Heart right ventricle (tissue), 16 donors: Measurements from ENCODE around the gene MAD1L1. TPM values are rescaled to one million over a fixed set of nuclear protein-coding genes. Genes with fewer than 3 reads are reported as not detected.
A peak's percentile ranks its signal among the peaks of the same experiment; 100 is the strongest.

Source experiments
- ATAC-seq, 8 donors: fragments of 200-7000 bp; cut with Tn5 transposase; one replicate each; pipeline ENCODE4 v1.9.1; 2020; ENCODE audit warnings: mild to moderate bottlenecking in 8 of 8, moderate library complexity in 8 of 8, moderate number of reproducible peaks in 1 of 8
- DNase-seq, 2 donors: peaks; one replicate each; pipeline ENCODE4 v3.0.0-alpha.2; 2020
- H3K27ac ChIP-seq, 10 donors: fragments of 200-600 bp; sonication (generic) in 2 of 10; one replicate each; pipeline versions ENCODE4 v1.5.0 to v1.8.0; 2020 to 2022; ENCODE audit warnings: mild to moderate bottlenecking in 3 of 10
- H3K27me3 ChIP-seq, 7 donors: fragments of 200-600 bp; one replicate each; pipeline ENCODE4 v1.8.0; 2021 to 2022; ENCODE audit warnings: mild to moderate bottlenecking in 2 of 7
- H3K36me3 ChIP-seq, 9 donors: fragments of 200-600 bp; sonication (generic) in 1 of 9; one replicate each; pipeline versions ENCODE4 v1.5.0 to v1.8.0; 2020 to 2022; ENCODE audit warnings: mild to moderate bottlenecking in 2 of 9
- H3K4me1 ChIP-seq, 9 donors: fragments of 200-600 bp; sonication (generic) in 1 of 9; one replicate each; pipeline versions ENCODE4 v1.5.0 to v1.8.0; 2020 to 2022; ENCODE audit warnings: mild to moderate bottlenecking in 4 of 9
- H3K4me3 ChIP-seq, 10 donors: fragments of 200-600 bp; sonication (generic) in 2 of 10; one replicate each; pipeline versions ENCODE4 v1.5.0 to v1.8.0; 2020 to 2022; ENCODE audit warnings: mild to moderate bottlenecking in 7 of 10, moderate library complexity in 2 of 10
- H3K9me3 ChIP-seq, 11 donors: fragments of 200-600 bp in 10 of 11; sonication (generic) in 2 of 11; one replicate each; pipeline versions ENCODE4 v1.5.0 to v1.8.0; 2013 to 2022; ENCODE audit warnings: mild to moderate bottlenecking in 2 of 11, control low read depth in 1 of 11, moderate library complexity in 1 of 11
- WGBS, 2 donors: extraction: QIAGEN DNeasy Blood & Tissue Kit; methylation state at CpG; one replicate each; pipeline ENCODE4 v1.1.7; 2013; ENCODE audit warnings: inconsistent platforms in 1 of 2; 5-methylcytosine and 5-hydroxymethylcytosine counted together
- intact Hi-C, 10 donors: fragments of 100-400 bp; cut with DNase I; formaldehyde crosslinking; loops; one replicate each; pipeline versions ENCODE4 v1.11.1 to v1.14.2; 2022
- polyA plus RNA-seq, 2 donors: library from polyadenylated mRNA; stranded (reverse); fragments of 200-250 nt; gene quantifications; one replicate each; pipeline ENCODE4 v1.2.3, GENCODE V29; 2013
- total RNA-seq, 10 donors: library from RNA; stranded (reverse); fragmentation: NEBNext Ultra II Directional in 3 of 10; extraction: Animal tissue kit (Norgen Biotek cat#: 25700) in 3 of 10; gene quantifications; one replicate each; pipeline versions ENCODE4 v1.2.1 to v1.2.4, GENCODE V29; 2021 to 2023
- TF ChIP-seq, protein P1 (sequence below), 9 donors: fragments of 200-600 bp; sonication (generic) in 2 of 9; IDR thresholded peaks; one replicate each; pipeline versions ENCODE4 v1.5.0 to v1.8.0; 2021 to 2022; ENCODE audit warnings: antibody characterized with exemption in 9 of 9, mild to moderate bottlenecking in 5 of 9, moderate library complexity in 1 of 9
- donor health status: Arrhythmogenic right ventricular cardiomyopathy.
- donor health status: ischemic (EF 13 %, LVEDD 7.1; RV severe dilation, severe dysfunction).
- donor health status: healthy with polysubstance abuse.
- donor health status: DM: no; HTN: yes; CAD: no.
- donor health status: DM: no; HTN: no; CAD: no.
- donor health status: ischemic (EF 25% LVEDD 6.9; RV normal size, moderate dysfunction).
- donor health status: ischemic (EF 25% LVEDD 5.7; RV mildly dilated, moderate dysfunction).
- donor health status: healthy.
- donor health status: DM: yes; HTN: yes; CAD: no.
- donor health status: Ischemic cardiomyopathy.
- donor health status: ischemic (EF 35%, LVEDD 5.7; RV mildly dilated, moderate dysfunction).
- donor health status: nonischemic (EF 11% LVEDD 7.7; RV severe dilation, severe dysfunction).
- donor health status: DM: yes; HTN: yes; CAD: no.
- donor health status: PGD.
- donor health status: ischemic (EF 29% LVEDD 5.4; RV normal size, mild dysfunction).
- donor health status: nonischemic (EF 23%, LVEDD 6.1; RV moderate dilation, normal function).

MAD1L1 gene
- total and polyA plus RNA-seq, 12 donors, result 13.8 to 46.8 (median 20.2) TPM

DNA sequence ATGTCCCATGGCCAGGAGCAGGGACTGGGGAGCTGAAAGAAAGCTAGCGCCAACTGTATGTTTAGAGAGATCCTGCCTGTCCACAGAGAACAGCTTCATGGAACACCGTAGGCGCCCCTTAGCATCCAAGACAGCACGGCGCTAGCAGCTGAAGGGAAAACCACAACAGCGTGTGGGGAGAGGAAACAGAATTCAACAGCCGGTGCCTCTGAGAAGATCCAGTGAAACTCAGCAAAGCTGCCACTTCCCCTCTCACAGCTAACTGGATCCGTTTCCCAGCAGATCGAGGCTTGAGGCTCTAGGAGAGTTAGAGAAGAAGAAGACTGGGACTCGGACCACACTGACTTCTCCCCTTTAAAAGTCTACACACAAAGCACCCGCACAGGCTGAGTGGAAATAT, 145.0 kb downstream of the MAD1L1 start:
- H3K27ac ChIP-seq, result no peak overlapping the region
- no peaks in the 10 kb centered on the region for H3K27me3 ChIP-seq
- no peak overlapping the region for H3K4me3 ChIP-seq
- TF ChIP-seq, protein P1, sequence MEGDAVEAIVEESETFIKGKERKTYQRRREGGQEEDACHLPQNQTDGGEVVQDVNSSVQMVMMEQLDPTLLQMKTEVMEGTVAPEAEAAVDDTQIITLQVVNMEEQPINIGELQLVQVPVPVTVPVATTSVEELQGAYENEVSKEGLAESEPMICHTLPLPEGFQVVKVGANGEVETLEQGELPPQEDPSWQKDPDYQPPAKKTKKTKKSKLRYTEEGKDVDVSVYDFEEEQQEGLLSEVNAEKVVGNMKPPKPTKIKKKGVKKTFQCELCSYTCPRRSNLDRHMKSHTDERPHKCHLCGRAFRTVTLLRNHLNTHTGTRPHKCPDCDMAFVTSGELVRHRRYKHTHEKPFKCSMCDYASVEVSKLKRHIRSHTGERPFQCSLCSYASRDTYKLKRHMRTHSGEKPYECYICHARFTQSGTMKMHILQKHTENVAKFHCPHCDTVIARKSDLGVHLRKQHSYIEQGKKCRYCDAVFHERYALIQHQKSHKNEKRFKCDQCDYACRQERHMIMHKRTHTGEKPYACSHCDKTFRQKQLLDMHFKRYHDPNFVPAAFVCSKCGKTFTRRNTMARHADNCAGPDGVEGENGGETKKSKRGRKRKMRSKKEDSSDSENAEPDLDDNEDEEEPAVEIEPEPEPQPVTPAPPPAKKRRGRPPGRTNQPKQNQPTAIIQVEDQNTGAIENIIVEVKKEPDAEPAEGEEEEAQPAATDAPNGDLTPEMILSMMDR (IDR thresholded peaks at IDR 0.05), result no peak
- no peaks in the 10 kb centered on the region for H3K9me3 ChIP-seq
- intact Hi-C loops, result loop anchor here in 1 of 10 donors (10.0 kb wide), 1 partner anchor 513 kb away; the partner anchor contains the start of gene PSMG3
- H3K4me1 ChIP-seq, result peaks cover 0 to 4% (median 0%) of the 10 kb centered on the region in 9 donors
- peaks cover 0 to 14% (median 0%) of the 10 kb centered on the region in 9 donors for H3K36me3 ChIP-seq
- WGBS, 2 donors, result 88 to 90% methylated on average over 11 of the region's 11 CpGs
- DNase-seq (no peak), ATAC-seq (no peak)

DNA sequence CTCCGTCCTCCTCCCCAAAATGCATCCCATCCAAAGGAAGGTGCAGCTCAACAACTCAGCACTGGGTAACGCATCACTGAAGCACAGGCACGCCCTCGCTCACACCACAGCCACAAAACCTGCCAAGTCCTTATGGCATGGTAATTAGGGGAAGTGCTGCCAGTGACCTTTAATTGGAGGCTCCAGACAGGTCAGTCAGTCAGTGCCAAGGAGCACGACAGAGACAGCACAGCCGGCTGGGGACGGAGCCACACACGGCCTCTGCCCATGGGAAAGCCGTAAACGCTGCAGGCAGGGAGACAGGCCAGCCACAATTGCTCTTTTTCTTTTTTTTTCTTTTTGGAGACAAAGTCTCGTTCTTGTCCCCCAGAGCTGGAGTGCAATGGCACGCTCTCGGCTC, 146.5 kb downstream of the MAD1L1 start:
- Histone ChIP-seq H3K27me3 (no peaks in the 10 kb centered on the region), H3K36me3 (peaks cover 0 to 15% (median 0%) of the 10 kb centered on the region in 9 donors), H3K27ac (no peak overlapping the region), H3K4me3 (no peak overlapping the region), H3K9me3 (no peaks in the 10 kb centered on the region), H3K4me1 (peaks cover 0 to 4% (median 0%) of the 10 kb centered on the region in 9 donors)
- 58 to 61% methylated on average over 13 of the region's 13 CpGs for WGBS, 2 donors
- ATAC-seq (peak; percentile 35 to 92 (median 84)), DNase-seq (peak; percentile 42 to 58)
- TF ChIP-seq, protein P1 (IDR thresholded peaks at IDR 0.05), result no peak
- intact Hi-C loops, result loop anchor here in 1 of 10 donors (10.0 kb wide), 1 partner anchor 511 kb away; the partner anchor contains the start of gene PSMG3

DNA sequence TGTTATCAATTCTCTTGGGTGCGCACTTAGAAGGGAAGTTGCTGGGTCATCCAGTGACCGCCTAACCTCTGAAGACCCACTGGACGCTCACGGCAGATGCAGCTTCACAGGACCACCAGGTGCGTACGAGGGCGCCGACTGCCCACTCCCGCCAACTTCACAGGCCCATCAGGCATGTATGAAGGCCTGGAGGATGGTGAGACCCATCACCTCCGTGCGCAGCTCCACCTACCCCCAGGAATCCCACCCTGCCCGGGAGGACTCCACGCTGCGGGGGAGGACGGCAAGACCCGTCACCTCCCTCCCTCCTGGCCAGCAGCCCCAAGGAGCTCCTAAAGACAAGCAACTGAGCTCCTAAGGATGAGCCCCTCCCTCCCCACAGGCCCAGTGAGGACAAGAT, 146.9 kb downstream of the MAD1L1 start:
- intact Hi-C loops, result loop anchor here in 1 of 10 donors (10.0 kb wide), 1 partner anchor 511 kb away; the partner anchor contains the start of gene PSMG3
- Histone ChIP-seq H3K9me3 (no peaks in the 10 kb centered on the region), H3K27me3 (no peaks in the 10 kb centered on the region), H3K4me3 (no peak overlapping the region), H3K36me3 (peaks cover 0 to 15% (median 0%) of the 10 kb centered on the region in 9 donors), H3K27ac (no peak overlapping the region), H3K4me1 (peaks cover 0 to 4% (median 0%) of the 10 kb centered on the region in 9 donors)
- TF ChIP-seq, protein P1 (IDR thresholded peaks at IDR 0.05), result no peak
- no peak for DNase-seq
- ATAC-seq, result peak in 1 of 8 donors; percentile 16
- WGBS, 2 donors, result 96% methylated on average over 16 of the region's 16 CpGs

DNA sequence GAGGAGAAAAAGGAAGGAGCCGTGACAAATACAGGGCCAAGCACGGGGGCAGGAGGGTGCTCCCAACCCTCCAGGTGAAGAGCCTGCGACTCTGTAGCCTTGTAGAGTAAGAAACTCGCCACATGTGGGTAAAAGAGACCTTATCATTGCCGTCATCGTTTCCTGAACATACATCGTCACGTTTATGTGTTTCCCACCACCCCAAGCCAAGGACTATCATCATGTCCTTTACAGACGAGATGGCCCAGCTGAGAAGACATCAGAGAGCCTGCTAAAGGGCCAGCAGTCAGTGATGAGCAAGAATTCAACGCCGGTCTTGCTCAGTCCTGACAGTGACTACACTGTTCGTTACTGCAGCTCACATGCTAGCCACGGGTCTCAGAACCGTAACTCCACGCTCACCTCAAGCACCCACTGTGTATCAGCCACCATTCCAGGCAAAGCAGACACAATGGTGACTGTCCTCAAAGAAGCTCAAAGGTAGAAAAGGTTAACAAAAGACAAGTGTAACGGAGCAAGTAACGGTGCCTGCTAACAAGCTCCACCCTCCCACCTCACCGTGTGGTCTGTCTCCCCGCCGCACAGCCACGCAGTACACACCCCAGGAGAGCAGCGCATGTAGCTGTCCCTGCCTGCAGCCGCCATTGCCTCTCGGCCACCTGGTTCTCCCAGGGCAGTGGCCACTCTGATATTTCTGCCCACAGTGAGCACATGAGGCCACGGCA, 147.8 kb downstream of the MAD1L1 start:
- H3K27ac ChIP-seq, result no peak overlapping the region
- no peaks in the 10 kb centered on the region for H3K9me3 ChIP-seq
- intact Hi-C loops, result loop anchor here in 1 of 10 donors (10.0 kb wide), 1 partner anchor 510 kb away; the partner anchor contains the start of gene PSMG3
- no peak overlapping the region for H3K4me3 ChIP-seq
- TF ChIP-seq, protein P1 (IDR thresholded peaks at IDR 0.05), result no peak
- H3K36me3 ChIP-seq, result peaks cover 0 to 13% (median 0%) of the 10 kb centered on the region in 9 donors
- no peaks in the 10 kb centered on the region for H3K27me3 ChIP-seq
- ATAC-seq (no peak), DNase-seq (no peak)
- WGBS, 2 donors, result 95 to 96% methylated on average over 25 of the region's 25 CpGs
- peaks cover 0 to 4% (median 0%) of the 10 kb centered on the region in 9 donors for H3K4me1 ChIP-seq
